HG03175 (cell line): ENCODE data around the gene NHSL2.

ENCODE experiments used
- ATAC-seq: cut with Tn5 transposase; IDR thresholded peaks from one replicate; pipeline ENCODE4 v1.9.1; 2021; ENCODE audit warnings: mild to moderate bottlenecking, moderate library complexity; ENCODE audit not compliant: unreplicated experiment

NHSL2 gene

GRCh38 chrX:72102126-72102525 is 191.5 kb downstream of the NHSL2 start:
- no peak for ATAC-seq

GRCh38 chrX:72102760-72103159 is 192.1 kb downstream of the NHSL2 start:
- no peak for ATAC-seq

- ATAC-seq, result peak; percentile 78
Observed at GRCh38 chrX:72105436-72105835, 194.8 kb downstream of the NHSL2 start.

- ATAC-seq, result no peak
Observed at GRCh38 chrX:72107320-72107719, 196.7 kb downstream of the NHSL2 start.

DNA sequence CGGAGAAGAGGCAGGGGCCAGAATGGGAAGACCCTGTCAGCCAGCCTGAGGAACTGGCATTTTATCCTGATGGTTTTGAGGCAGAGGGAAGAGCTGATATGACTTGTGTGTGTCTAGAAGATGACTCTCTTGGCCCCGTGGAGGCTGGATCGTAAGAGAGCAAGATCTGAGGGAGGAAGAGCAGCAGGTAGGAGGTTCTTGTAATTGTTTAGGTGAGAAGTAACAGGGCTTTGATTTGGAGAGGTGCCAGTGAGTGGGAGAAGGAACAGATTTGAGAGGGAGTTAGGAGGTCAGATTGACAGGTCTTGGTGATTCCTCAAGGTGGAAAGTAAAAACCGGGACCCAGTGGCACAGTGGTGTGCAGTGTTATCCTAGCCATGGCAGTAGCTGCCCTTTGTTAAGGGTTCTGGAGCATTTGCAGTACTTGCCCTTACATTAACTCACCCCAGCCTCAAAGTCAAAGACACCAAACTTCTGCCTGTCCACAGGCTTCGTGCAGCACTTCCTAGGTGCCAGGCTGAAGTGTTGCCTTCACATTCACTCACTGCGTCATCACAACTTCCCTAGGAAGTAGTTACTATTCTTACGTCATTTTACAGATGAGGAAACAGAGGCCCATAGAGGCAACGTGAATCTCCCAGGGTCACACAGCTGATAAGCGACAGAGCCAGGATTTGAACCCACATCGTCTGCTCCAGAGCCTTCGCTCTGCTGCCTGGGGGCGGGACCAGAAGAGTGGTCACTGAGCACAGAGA is 197.4 kb downstream of the NHSL2 start:
- ATAC-seq, result no peak

- no peak for ATAC-seq
Observed at GRCh38 chrX:72108666-72109065, 198.0 kb downstream of the NHSL2 start.

DNA sequence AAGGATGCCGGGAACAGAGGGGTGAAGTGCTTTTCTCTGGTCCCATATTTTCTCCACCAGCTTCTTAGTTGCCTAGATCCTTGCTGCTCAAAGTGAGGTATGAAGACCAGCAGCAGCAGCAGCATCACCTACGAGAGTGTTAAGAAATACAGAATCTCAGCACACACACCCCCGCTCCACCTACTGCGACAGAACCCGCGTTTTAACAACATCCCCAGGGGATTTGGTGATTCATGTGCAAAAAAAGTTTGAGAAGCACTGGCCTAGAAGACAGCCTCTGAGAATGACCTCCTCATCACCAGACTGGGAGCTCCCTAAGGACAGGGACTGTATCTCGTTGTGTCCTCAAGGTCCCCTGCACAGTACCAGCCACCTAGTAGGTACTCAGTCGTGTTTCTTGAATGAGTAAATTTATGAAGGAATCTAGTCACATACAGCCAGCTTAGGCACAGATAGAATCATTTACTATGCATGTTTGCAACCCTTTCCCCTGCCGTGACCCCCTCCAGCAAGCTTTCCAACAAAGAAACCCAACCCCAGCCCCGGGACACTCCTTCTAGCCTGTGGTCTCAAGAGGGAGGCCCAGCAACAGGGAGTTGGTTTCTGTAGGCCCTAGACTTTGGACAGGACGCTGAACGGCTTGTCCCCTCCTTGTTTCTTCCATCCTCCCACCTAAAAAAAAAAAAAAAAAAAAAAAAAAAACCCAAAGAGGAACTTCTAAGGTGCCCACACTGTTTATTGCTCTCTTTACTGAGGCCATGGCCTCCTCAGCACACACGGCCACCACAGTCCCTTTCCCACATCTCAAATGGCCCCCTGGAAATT is 199.6 kb downstream of the NHSL2 start:
- ATAC-seq, result no peak

DNA sequence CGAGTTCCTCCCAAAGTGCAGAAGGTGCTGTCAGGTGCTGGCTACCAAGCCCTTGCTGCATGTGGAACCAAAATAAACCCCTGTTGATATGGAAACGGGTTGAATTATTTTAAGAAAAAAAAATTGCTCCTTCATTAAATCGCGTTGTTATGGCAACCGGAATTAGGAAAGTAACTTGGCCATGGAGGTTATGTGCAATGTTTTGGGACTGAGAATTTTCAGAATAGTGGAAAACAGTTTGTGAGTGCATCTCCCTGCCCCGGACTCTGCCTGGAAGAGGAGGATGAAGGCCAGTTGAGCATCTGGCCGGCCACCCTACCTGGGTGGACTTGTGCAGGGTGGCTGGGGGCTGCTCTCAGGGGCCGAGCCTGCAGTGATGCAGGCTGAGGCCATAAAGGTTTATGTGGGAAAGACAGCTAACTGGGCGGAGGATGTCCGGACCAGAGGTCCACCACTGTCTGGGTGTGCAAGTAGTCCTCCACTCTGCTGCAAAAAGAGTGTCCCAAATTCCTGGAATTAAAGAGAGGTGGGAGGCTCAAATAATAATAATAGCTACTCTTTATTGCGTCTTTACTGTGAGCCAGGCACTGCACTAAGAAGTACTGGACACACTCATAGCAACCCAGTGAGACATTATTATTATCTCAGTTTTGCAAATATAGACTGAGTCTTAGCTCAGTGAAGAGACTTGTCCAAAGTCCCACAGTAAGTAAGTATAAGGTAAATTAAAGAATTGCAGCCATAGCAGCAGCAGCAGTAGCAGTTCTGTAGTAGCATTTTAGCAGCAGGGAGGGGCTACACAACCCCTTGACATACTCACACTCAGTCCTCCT is 200.4 kb downstream of the NHSL2 start:
- no peak for ATAC-seq

DNA sequence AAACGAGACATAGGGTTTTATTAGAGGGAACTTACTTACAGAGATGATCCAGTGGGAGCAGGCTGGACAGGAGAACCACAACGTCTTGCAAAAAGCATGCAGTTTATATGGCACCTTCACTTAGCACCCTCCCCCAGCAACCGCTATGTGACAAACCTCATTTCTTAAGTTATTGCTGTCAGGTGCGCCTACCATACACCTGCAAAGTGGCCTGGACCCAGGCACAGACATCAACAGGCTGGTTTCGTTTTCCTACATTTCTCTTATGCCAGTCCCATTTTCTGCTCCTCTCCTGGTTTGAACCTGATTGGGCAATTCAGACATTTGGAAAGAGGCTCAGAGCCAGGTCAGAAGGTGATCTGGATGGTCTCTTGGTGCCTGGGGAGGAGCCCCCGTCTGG is 202.8 kb downstream of the NHSL2 start:
- ATAC-seq, result no peak

GRCh38 chrX:72114306-72114705 is 203.7 kb downstream of the NHSL2 start:
- ATAC-seq, result no peak

DNA sequence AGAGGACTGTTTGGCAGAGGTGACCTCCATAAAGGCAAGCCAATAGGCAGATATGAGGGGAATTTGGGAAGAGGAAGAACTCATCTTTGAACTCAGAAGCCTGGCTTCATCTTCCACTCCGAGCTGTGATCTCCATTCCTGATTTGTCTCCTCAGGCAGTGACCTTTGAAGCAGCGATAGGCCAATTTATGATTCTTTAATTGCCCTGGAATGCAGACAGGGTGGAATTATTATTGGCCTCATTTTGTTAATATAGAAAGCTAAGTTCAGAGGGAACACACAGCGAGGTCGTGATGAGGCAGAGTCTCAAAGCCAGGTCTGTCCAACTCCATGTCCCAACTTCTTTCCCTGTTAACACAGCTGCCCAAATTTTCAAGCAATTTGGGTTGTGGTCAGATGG is 204.2 kb downstream of the NHSL2 start:
- ATAC-seq, result no peak

DNA sequence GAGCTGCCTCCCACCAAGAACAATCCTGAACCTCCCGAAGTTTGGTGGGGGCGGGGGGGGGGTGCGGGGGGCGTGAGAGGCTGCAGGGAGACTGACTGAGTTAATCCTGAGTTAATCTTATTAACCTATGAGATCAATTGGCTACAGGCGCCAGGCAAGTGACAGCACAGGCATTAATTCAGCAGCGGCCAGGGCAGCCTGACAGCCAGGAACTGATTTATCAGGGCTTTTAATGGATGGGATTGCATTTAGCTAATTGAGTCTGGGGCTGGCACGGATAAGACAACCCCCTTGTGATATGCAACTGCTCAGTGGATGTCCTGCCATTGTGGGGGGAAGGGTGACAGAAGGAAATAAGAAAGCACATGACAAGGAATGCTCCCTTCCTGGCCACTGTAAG is 204.7 kb downstream of the NHSL2 start:
- no peak for ATAC-seq

DNA sequence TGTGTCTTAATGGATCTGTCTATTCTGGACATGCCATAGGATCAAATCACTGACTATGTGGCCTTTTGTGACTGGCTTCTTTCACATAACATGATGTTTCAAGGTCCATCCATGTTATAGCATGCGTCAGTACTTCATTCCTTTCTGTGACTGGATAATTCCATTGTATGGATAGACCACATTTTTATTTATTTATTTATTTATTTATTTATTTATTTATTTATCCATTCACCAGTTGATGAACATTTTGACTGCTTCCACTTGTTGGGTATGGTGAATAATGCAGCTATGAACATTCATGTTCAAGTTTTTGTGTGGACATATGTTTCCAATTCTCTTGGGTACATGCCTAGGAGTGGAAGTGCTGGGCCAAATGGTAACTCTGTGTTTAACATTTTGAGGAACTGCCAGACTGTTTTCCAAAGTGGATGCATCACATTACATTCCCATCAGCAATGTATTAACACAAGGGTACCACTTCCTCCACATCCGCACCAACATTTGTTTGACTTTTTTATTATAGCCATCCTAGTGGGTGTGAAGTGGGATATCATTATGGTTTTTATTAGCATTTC is 207.1 kb downstream of the NHSL2 start:
- no peak for ATAC-seq

- ATAC-seq, result no peak
Observed at GRCh38 chrX:72120837-72121236, 210.2 kb downstream of the NHSL2 start.

GRCh38 chrX:72121383-72121782 is 210.7 kb downstream of the NHSL2 start:
- no peak for ATAC-seq

- no peak for ATAC-seq
Observed at GRCh38 chrX:72122621-72123337, 212.1 kb downstream of the NHSL2 start.

DNA sequence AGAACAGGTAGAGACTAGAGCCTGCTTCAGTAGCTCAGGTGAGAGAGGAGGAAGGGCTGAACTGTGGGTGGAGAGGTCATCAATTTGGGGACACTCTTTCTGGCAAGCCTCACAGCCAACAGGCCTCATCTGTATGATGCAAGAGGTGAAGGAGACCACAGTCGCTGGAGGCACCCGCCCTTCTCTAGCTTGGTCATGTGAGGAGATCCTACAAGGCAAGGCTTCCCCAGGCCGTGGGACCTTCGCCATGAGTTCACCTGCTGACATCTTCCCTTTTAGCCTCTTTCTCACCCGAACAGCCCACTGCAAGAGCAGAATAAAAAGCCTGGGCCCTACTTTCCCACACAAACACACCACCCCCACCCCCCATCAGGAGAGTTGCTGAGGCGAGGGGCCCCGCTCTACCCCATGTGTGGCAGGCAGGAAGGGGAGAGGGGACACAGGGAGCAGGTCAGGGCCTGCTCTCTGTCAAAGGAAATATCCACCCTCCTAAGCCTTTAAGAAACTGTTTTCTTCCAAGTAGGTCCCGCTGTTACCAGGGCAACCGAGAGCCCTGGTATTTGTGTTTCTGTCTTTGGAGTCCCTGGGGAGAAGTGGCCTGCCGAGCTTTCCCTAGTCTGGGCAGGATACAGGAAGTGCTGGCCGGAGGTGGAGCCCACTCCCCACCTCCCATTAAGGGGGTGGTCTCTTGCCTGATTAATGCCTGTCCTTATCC is 213.0 kb downstream of the NHSL2 start:
- no peak for ATAC-seq

DNA sequence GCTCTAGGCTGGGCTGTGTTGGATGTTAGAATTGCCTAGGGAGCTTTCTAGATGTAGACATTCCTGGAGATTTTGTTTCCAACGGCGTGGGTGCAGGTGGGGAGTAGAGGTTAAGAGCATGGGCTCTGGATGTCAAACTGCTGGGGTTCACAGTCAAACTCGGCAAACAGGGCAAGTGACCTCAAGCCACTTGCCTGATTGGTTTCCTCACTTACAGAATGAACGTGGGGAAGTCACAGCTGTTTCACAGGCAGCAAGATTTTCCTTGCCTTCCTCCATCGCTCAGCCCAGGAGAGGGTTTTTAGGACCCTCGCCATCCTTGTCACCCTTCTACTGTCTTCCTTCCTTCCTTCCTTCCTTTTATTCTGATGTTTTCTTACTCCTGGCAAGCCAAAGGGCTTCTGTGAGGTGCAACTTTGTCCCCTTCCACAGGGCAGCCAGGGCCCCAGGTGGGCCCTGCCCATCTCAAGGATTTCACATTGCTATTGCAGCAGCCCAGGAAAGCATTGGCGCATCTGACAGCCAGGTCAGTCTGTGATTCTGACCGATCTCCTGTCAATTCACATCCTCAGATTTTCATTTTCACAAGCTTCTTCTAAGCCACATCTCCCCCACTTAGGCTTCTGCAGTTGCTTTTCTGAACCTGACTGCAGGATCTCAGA is 214.0 kb downstream of the NHSL2 start:
- no peak for ATAC-seq

DNA sequence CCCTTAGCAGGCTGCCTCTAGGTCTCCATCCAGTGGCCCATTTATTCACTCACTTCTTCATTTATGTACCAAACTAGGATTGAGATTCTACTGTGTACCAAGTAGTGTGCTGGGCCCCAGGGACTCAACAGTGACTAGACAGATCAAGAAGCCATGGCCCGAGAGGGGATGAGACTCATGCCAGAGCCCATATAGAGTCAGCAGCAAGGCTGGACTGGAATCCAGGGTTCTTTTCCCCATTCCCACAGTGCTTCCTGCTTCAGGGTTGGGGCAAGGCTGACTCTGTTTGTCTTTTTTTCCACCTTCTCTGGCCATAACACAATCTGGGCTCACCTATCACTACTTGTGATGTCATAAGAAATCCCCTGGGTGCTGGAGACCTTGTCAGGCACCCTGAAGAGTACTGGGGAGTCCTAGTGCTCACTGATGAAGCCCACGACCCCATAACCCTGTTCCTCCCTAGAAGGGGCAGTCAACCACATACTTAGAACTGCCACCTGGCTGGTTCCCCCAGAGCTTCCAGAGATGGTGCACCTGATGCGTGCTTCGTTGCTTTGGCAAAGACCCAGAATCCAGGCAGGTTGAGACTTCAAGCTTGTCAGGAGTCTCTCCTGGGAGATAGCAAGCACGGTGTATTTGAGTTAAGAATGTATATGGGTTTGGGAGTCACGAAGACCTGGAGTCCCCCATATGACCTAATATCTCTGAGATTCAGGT is 214.8 kb downstream of the NHSL2 start:
- no peak for ATAC-seq
